Activated CD8-positive, alpha-beta T cell treated with anti-CD3 and anti-CD28 coated beads for 36 hours (primary cell): Measurements from ENCODE around the gene NEDD1. TPM values are rescaled to one million over a fixed set of nuclear protein-coding genes. Genes with fewer than 3 reads are reported as not detected.

Experiments
- ATAC-seq: fragments of 200-7000 bp; cut with Tn5 transposase; one replicate; pipeline ENCODE4 v1.10.0; 2021; ENCODE audit warnings: mild to moderate bottlenecking, moderate library complexity
- CTCF ChIA-PET: fragments of 350-600 bp; sonication (Branson Sonifier 250); formaldehyde crosslinking; loops from one replicate; lab custom pipeline; 2021; ENCODE audit warnings: antibody characterized with exemption; lab: Charles Lee
- POLR2A ChIA-PET: fragments of 350-600 bp; sonication (Branson Sonifier 250); formaldehyde crosslinking; loops from one replicate; lab custom pipeline; 2021; ENCODE audit warnings: antibody characterized with exemption; lab: Charles Lee
- DNase-seq: peaks from one replicate; pipeline ENCODE4 v3.0.0-alpha.2; 2020
- H3K27ac Mint-ChIP-seq: one replicate; pipeline ENCODE4 v1.8.0; 2021; ENCODE audit warnings: mild to moderate bottlenecking, mixed read lengths
- H3K27me3 Mint-ChIP-seq: one replicate; pipeline ENCODE4 v1.8.0; 2021; ENCODE audit warnings: mixed read lengths
- H3K36me3 Mint-ChIP-seq: one replicate; pipeline ENCODE4 v1.8.0; 2021; ENCODE audit warnings: low read depth, mixed read lengths
- H3K4me1 Mint-ChIP-seq: one replicate; pipeline ENCODE4 v1.8.0; 2021; ENCODE audit warnings: low read depth, mixed read lengths
- H3K4me3 Mint-ChIP-seq: one replicate; pipeline ENCODE4 v1.8.0; 2021; ENCODE audit warnings: mild to moderate bottlenecking, moderate library complexity, mixed read lengths
- H3K9me3 Mint-ChIP-seq: one replicate; pipeline ENCODE4 v1.8.0; 2021; ENCODE audit warnings: mixed read lengths
- CTCF ChIP-seq: fragments of 200-600 bp; IDR thresholded peaks from one replicate; pipeline ENCODE4 v1.8.0; 2022; ENCODE audit warnings: antibody characterized with exemption, mild to moderate bottlenecking
- intact Hi-C: fragments of 100-400 bp; cut with micrococcal nuclease; formaldehyde crosslinking; loops from one replicate; pipeline ENCODE4 v1.10.0; 2022
- total RNA-seq, 2 experiments: library from RNA; stranded (reverse); gene quantifications; one replicate each; pipeline ENCODE4 v1.2.3, GENCODE V29; 2021

NEDD1 gene
- total RNA-seq, 2 experiments from 2014 or later = 49.5 to 54.1 TPM

GRCh38 chr12:96995861-96996260 is 88.8 kb downstream of the NEDD1 start:
- H3K9me3 Mint-ChIP-seq = no peaks in the 10 kb centered on the region
- no peak for DNase-seq
- ATAC-seq = no peak
- H3K27me3 Mint-ChIP-seq = peaks cover 20% of the 10 kb centered on the region
- no peak overlapping the region for H3K4me3 Mint-ChIP-seq
- no peak overlapping the region for H3K27ac Mint-ChIP-seq
- intact Hi-C loops = no loop called here
- no peaks in the 10 kb centered on the region for H3K36me3 Mint-ChIP-seq
- TF ChIP-seq CTCF = no peak
- H3K4me1 Mint-ChIP-seq = no peaks in the 10 kb centered on the region
- ChIA-PET POLR2A (no interaction called here), CTCF (interaction anchor here (0.7 to 3.0 kb wide), 2 partner anchors 9 to 30 kb away, joined by 3 to 13 read pairs; no protein-coding TSS in a partner anchor)

GRCh38 chr12:96997797-96998484 is 90.9 kb downstream of the NEDD1 start:
- intact Hi-C loops = no loop called here
- no peaks in the 10 kb centered on the region for H3K9me3 Mint-ChIP-seq
- TF ChIP-seq CTCF = no peak
- peaks cover 18% of the 10 kb centered on the region for H3K27me3 Mint-ChIP-seq
- ChIA-PET POLR2A (no interaction called here), CTCF (interaction anchor here (0.9 to 3.0 kb wide), 2 partner anchors 11 to 14 kb away, joined by 3 to 13 read pairs; no protein-coding TSS in a partner anchor)
- ATAC-seq (no peak), DNase-seq (no peak)
- H3K36me3 Mint-ChIP-seq = no peaks in the 10 kb centered on the region
- no peak overlapping the region for H3K4me3 Mint-ChIP-seq
- no peaks in the 10 kb centered on the region for H3K4me1 Mint-ChIP-seq
- no peak overlapping the region for H3K27ac Mint-ChIP-seq

GRCh38 chr12:97003276-97003675 is 96.2 kb downstream of the NEDD1 start:
- CTCF ChIA-PET = no interaction called here
- POLR2A ChIA-PET = no interaction called here
- no peak overlapping the region for H3K27ac Mint-ChIP-seq

More at GRCh38 chr12:97003276-97003675, 96.2 kb downstream of the NEDD1 start:
- Mint-ChIP-seq H3K9me3 (no peaks in the 10 kb centered on the region), H3K4me3 (no peak overlapping the region), H3K36me3 (no peaks in the 10 kb centered on the region), H3K27me3 (peaks cover 21% of the 10 kb centered on the region), H3K4me1 (no peaks in the 10 kb centered on the region)
- intact Hi-C loops = no loop called here
- ATAC-seq (no peak), DNase-seq (no peak)
- TF ChIP-seq CTCF = no peak
